Dedifferentiated amniotic fluid mesenchymal stem cell (primary cell): Measurements from ENCODE around the gene CCDC138.

Source experiments
- DNase-seq: peaks from one replicate; pipeline ENCODE4 v3.0.0-alpha.2; 2016; ENCODE audit errors: extremely low spot score

Gene CCDC138

GRCh38 chr2:108896741-108897140 is 110.2 kb downstream of the CCDC138 start:
- DNase-seq = no peak

DNA sequence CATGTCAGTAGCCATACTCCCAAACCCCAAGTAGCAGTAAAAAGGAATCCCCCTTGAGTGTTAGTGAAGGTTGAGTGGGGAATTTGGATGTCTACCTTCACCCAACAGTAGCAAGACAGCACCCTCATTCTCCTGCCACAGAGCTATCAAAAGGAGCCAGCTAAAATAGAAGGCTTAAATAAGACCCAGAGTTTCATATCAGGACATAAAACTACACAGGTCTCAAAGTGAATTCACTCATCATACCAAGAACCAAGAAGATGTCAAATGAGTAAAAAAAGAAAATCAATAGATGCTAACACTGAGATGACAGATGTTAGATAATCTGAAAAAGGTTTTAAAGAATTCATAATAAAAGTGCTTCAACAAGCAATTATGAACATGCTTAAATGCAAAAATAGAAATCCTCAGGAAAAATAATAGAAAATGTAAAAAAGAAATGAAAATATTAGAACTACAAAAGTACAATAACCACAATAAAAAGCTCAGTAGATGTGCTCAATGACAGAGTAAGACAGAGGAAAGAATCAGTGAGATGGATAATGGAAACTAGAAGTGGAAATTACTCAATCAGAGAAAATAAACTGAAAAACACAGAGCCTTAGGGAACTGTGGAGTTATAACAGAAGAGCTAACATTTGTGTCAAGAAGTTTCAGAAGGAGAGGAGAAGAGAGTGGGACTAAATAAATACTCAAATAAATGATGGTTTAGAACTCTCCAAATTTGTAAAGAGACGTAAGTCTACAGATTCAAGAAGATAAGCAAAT is 111.9 kb downstream of the CCDC138 start:
- no peak for DNase-seq

DNA sequence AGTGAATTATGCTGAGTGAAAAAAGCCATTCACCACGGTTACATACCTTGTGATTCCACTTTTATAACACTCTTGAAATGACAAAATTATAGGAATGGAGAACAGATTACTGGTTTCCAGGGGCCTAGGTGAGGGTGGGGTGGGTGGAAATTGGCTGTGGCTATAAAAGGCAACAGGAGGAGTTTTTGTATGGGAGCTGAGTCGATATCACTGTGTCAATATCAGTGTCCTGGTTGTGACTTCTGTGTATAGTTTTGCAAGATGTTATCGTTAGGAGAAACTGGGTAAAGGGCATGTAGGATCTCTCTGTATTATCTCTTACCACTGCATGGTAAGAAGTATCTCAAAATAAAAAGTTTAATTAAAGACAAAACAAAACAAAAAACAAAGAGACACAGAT is 118.1 kb downstream of the CCDC138 start:
- no peak for DNase-seq

- no peak for DNase-seq
Measured at GRCh38 chr2:108905176-108905575, 118.6 kb downstream of the CCDC138 start.

DNA sequence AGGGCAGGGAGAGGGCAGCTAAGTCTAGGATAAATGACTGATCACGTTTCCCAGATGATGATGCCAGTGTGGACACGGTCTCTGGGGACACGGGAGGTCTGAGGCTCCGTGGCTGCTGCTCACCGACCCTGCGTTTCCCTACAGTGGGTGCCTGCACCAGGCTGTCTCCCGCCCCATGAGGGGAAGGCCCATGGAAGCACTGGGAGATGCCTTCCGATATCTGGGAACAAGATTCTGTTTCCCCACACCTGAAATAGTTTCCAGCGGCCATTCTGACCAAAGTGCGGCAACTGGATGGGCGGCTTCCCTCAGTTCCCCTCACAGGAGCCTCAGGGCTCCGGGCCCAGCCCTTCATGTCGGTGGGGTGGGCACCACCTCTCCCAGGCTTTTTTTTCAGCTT is 119.3 kb downstream of the CCDC138 start:
- no peak for DNase-seq

DNA sequence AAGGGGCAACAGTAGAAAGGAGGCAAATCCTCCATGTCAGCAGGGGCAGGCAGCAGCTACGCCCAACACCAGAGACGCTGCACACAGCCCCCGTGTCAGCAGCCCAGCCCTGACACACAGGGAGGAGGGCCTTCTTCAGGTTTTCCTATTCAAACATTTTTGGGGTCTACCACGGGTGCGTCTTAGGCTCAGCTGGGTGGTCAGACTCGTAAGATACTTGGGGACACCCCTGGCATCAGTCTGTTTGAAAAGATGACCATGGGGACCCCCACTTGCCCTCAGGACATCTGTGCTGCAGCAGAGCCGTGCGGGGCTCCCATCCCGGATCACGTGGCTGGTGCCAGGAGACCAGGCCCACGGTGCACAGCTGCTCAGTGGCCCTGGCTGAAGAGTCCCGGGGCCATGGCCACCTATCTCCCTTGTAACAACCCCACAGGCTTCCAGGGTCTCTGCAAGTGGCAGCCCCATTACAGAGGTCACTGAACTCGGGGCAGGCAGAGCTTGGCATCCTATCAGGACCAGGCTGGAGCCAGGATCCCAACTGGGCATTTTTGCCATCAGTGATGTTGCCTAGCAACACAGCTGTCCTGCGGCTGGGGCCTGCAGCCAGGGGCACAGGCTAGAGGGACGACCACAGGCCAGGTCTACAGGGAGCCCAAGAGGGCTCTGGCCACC is 120.0 kb downstream of the CCDC138 start:
- DNase-seq = no peak

DNA sequence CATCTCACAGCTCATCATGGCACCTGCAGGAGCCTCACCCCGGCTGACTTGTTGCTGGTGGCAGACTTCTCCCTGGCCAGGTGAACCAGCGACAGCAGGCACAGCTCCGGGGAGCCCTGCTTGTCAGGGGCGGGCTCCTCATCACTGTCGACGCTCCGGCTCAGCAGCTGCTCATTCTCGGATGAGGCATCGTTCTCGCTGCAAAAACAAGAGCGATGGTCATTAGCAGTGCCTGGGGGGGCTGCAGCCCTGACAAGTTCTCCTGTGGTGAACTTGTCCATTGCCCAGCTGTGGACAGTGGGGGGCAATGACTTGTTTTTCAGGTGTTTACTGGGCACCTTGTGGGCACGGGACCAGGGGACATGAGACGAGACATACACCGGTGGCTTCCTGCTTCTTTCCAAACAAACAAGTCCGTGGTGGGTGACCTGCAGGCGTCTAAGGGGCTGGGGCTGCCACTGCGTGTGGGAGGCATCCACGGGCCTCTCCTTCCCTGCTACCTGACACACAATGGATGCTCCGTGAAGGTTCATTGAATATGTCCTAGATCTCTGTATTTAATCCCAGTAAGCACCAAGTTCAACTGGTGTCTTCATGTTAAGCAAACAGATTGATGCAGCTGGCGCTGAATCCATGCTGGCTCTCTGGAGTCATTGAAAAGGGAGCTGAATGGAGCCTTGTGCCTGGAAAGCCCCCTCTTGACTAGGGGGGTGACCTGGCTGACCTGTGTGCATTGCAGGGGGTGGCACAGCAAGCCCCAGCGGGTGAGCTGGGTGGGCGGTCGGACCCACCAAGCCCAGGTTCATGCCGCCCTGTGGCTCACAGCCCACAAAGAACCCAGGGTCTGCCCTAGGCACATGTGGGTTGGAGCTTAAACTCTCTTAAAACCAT is 121.5 kb downstream of the CCDC138 start:
- no peak for DNase-seq

- DNase-seq = no peak
Measured at GRCh38 chr2:108908713-108909070, 122.1 kb downstream of the CCDC138 start.

GRCh38 chr2:108909275-108909823 is 122.8 kb downstream of the CCDC138 start:
- no peak for DNase-seq

DNA sequence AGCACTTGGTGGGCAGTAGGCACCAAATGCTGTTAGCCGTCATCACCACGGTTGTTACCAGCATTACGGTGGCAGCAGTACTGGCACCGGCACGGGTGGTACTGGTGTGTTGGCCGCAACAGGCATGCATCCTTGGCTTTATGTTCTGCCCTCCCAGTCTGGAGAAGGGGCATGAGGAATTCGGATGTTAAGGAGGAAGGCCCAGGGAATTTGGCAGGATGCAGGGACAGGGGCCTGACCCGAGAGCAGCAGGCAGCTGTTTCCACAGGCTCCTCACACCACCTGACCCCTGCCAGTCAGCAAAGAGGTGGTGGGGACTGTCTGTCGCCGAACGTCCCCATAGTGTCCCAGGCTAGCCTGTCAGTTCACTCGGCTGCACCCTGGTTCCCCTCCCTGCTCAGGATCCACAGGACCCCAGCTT is 123.5 kb downstream of the CCDC138 start:
- no peak for DNase-seq

DNA sequence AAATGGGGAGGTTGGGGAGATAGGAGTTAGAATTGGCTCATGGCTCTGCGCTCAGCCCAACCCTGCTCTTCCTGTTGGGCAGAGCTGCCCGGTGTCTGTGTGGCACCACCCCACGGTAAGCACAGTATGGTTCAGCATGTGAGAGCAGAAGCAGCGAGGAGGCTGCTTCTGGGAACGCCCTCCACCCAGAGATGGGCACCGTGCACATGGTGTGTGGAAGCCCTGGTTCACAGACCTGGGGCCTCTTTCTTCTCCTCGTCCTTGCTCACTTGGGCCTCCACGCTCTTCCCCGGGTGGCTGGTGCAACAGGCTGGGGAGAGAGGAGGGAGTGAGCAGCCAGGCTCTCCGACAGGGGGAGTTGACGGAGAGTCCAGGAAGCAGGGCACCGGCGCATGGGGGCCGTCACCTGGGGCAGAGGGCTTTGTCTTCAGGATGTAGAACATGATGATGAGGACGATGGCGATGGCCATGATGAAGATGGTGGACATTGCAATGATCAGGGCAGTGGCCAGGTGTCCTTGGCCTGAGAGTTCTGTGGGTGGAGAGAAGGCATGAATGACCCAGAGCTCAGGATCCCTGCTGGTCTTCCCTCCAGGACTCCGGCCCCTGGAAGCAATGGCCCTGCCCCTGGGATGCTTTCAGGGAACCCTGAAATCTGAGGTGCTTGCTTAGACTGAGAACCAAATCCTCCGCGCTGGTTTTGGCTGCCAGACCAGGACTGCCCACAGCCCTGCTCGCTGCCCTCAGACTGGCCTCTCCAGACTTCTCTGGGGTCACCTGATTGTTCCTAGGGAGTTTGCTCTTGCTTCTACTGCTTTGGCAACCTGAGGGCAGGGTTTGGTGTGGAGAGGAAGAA is 124.2 kb downstream of the CCDC138 start:
- no peak for DNase-seq

- no peak for DNase-seq
Measured at GRCh38 chr2:108911401-108911800, 124.8 kb downstream of the CCDC138 start.

DNA sequence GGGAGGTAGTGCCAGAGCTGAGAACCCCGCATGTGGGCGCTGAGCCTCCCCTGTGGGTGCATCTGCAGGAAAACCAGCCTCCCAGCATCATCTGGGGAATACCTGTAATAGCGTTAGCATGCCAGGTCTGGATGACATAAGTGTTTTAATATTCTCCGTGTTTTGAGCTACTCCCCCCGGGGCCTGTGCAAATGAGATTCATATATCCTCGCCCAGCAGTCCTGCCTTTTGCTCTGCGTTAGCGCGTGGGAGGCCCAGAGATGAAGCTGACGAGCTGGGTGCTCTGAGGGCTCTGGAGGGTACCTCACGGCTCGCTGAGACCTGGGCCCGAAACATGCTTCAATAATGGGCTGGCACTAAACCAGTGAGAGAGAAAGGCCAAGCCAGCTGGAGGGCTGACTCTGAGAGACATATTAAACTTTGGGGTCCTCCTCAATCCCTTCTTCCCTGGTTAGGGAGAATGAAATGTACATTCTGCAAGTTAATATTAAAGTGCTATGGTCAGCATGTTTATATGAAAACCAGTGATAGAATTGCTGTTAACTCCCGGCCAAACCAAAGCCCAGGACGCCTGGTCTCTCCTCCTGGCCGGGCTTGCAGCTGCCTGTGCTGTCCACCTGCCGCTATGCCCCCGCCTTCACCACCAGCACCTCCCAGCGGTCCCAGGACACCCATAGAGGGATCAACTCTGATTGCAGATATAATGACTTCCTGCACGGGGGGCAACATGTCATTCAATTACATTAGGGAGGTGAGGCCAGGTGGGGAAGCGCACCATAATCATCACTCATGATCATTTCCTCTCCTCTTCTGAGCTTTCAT is 125.4 kb downstream of the CCDC138 start:
- DNase-seq = no peak

DNA sequence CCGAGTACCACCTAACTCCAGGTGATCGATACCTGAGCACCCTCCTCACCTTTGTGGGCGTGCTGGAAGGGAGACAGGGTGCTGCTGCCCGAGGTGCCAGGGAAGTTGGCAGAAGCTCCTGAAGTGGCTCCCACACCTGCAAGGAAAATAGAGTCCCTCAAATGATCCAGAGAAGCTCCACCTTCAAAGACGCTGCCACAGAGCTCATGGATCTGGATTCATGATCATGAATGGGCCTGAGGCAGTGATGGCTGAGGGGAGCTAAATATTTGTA is 126.0 kb downstream of the CCDC138 start:
- no peak for DNase-seq

DNA sequence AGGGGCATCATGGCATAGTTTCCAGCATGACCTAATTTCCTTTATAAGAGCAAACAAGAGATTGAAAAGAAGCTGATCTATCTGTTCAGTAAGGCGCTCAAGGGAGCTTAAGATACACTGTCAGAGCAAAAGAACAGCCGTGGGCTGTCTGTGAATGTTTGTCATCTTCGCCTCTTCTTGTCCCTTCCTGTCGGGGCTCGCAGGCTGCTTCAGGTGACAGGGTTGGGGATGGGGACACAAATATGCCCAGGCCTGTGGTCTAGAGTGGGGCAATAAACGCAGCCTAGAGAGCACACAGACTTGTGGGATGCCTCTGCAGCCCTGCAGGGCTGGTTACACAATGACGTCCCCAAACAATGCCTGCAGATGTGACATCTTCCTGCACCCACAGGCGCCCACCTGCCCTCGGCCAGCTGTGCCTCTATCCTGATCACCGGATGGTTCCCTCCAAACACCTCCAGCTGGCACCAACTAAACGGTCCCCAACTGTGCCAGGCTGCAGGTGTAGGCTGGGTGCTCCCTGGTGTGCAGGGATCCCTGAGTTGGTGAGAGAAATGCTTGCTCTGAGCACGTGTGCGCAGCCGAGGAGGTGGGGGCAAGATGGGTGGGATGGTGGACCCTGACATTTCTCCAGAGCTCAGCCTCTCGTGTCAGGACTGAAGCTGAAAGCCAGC is 129.7 kb downstream of the CCDC138 start:
- no peak for DNase-seq

DNA sequence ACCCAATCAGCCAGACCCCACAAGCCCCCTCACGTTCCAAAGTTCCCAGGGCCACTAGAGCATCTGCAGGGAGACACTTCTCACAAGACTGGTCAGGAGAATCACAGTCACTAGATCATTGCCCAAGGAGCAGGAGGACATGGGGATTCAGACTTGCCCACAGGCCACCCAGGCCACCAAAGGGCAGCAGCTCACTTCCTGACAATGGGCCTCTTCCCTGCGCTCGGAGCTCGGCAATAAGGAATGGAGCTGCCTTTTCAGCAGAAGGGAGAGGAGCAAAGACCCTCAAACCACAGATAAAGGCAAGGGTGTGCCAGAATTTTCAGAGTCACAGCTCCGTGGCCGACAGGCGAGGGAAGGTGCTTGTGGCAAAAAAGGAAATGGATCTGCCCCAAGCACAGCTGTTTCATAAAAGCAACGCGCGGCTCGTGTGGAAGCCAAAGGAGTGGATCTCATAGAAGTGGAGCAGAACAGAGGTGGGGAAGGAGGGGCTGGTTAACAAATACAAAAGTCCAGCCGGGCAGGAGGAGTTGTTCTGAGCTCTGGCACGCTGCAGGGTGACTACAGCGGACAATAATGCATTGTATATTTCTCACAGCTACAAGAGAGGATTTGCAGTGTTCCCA is 130.3 kb downstream of the CCDC138 start:
- no peak for DNase-seq

DNA sequence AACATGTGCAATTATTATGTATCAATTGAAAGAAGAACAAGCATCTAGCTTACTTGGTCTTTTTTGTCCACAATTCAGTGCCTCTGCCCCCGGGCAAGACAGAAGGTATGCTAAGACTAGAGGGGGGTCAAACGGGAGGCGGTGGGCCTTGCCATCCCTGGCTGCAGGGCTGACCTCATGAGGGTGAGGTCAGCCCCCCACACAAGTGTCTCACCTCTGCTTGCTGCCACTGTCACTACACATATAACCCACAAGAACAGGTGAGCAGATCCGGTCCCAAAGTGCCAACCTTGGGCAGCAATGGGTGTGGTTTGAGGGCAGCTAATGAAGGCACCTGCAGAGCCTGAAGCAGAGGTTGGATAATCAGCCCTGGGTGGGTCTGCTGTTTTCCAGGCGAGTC is 131.0 kb downstream of the CCDC138 start:
- no peak for DNase-seq

- DNase-seq = no peak
Measured at GRCh38 chr2:108918156-108918874, 131.7 kb downstream of the CCDC138 start.

- no peak for DNase-seq
Measured at GRCh38 chr2:108918941-108919341, 132.4 kb downstream of the CCDC138 start.
